ENCODE measurements around the gene UTP4.

Gene UTP4

GRCh38 chr16:69110406-69110805 lies 22.0 kb upstream of the UTP4 start:
- Histone ChIP-seq H3K9ac (ENCODE audit: low read length in 5 of 5) (no peak overlapping the region), H3K27ac (ENCODE audit: low read depth, low read length) (no peak overlapping the region), H3K27me3 (ENCODE audit: control insufficient read depth in 5 of 5, insufficient read depth in 4 of 5, low read length in 5 of 5) (peaks cover 0 to 12% (median 3%) of the 10 kb centered on the region in 5 donors), H3K4me1 (ENCODE audit: control insufficient read depth in 5 of 5, insufficient read depth in 5 of 5, low read length in 5 of 5) (peaks cover 3 to 45% (median 28%) of the 10 kb centered on the region in 5 donors), H3K36me3 (ENCODE audit: control insufficient read depth in 5 of 5, insufficient read depth in 5 of 5, low read length in 5 of 5) (peaks cover 0 to 52% (median 40%) of the 10 kb centered on the region in 5 donors), H3K9me3 (ENCODE audit: control insufficient read depth in 5 of 5, low read length in 5 of 5) (no peaks in the 10 kb centered on the region), H3K4me3 (ENCODE audit: low read depth in 1 of 5, low read length in 5 of 5) (no peak overlapping the region)

GRCh38 chr16:69111216-69111875 lies 21.1 kb upstream of the UTP4 start:
- Histone ChIP-seq H3K9me3 (ENCODE audit: control insufficient read depth in 5 of 5, low read length in 5 of 5) (no peaks in the 10 kb centered on the region), H3K27me3 (ENCODE audit: control insufficient read depth in 5 of 5, insufficient read depth in 4 of 5, low read length in 5 of 5) (peaks cover 0 to 10% (median 3%) of the 10 kb centered on the region in 5 donors), H3K36me3 (ENCODE audit: control insufficient read depth in 5 of 5, insufficient read depth in 5 of 5, low read length in 5 of 5) (peaks cover 0 to 57% (median 44%) of the 10 kb centered on the region in 5 donors), H3K4me3 (ENCODE audit: low read depth in 1 of 5, low read length in 5 of 5) (no peak overlapping the region), H3K27ac (ENCODE audit: low read depth, low read length) (no peak overlapping the region), H3K9ac (ENCODE audit: low read length in 5 of 5) (no peak overlapping the region), H3K4me1 (ENCODE audit: control insufficient read depth in 5 of 5, insufficient read depth in 5 of 5, low read length in 5 of 5) (peaks cover under 1 to 49% (median 27%) of the 10 kb centered on the region in 5 donors)

- peaks cover 4 to 49% (median 27%) of the 10 kb centered on the region in 5 donors for H3K4me1 ChIP-seq (ENCODE audit: control insufficient read depth in 5 of 5, insufficient read depth in 5 of 5, low read length in 5 of 5)
- H3K4me3 ChIP-seq (ENCODE audit: low read depth in 1 of 5, low read length in 5 of 5), result no peak overlapping the region
- peaks cover 0 to 8% (median 0%) of the 10 kb centered on the region in 5 donors for H3K27me3 ChIP-seq (ENCODE audit: control insufficient read depth in 5 of 5, insufficient read depth in 4 of 5, low read length in 5 of 5)
- H3K9ac ChIP-seq (ENCODE audit: low read length in 5 of 5), result peak overlapping the region in 1 of 5 donors; percentile 8
- peaks cover 0 to 59% (median 44%) of the 10 kb centered on the region in 5 donors for H3K36me3 ChIP-seq (ENCODE audit: control insufficient read depth in 5 of 5, insufficient read depth in 5 of 5, low read length in 5 of 5)
- no peaks in the 10 kb centered on the region for H3K9me3 ChIP-seq (ENCODE audit: control insufficient read depth in 5 of 5, low read length in 5 of 5)
- no peak overlapping the region for H3K27ac ChIP-seq (ENCODE audit: low read depth, low read length)
Measured at GRCh38 chr16:69111876-69112230, 20.6 kb upstream of the UTP4 start.

DNA sequence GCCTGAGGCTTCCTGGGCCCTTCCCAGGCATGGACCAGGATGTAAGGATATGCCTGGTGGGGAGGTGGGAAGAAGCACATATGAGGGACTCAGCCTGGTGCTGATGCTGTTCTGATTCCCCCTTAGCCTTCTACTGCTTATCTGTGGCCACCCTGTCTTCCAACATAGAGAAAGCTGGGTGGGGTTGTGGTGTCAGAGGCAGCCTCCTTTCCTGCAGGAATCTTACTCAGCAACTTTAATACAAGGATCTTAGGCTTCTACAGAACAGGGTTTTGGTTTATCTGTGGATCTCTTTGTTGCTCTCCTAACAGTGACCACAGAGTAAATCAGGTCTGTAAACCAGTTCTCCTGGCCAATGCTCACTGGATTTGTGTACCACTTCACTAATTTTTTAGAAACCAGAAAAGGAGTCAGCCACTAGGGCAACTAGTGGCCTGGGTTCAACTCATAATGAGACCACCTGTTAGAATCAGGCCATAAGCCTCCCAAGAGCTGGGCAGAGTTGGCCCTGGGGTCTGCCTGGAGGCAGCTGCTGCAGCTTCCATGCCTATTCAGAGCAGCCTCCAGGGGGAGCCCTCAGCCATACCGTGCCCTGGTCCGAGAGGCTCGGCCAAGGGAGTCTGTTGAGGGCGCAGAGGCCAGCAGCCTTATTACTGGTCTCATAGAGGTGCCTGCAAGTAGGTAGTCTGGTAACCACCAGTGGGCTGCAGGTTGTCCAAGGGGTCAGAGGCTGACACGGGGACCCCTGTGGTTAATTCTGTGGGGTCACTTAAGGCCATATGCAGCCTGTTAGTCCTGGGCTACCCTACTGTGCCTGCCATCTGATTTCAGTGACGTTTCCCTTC lies 19.9 kb upstream of the UTP4 start:
- Histone ChIP-seq H3K4me1 (ENCODE audit: control insufficient read depth in 5 of 5, insufficient read depth in 5 of 5, low read length in 5 of 5) (peaks cover 5 to 49% (median 27%) of the 10 kb centered on the region in 5 donors), H3K27ac (ENCODE audit: low read depth, low read length) (no peak overlapping the region), H3K36me3 (ENCODE audit: control insufficient read depth in 5 of 5, insufficient read depth in 5 of 5, low read length in 5 of 5) (peaks cover 0 to 61% (median 44%) of the 10 kb centered on the region in 5 donors), H3K9ac (ENCODE audit: low read length in 5 of 5) (peak overlapping the region in 1 of 5 donors; percentile 8), H3K4me3 (ENCODE audit: low read depth in 1 of 5, low read length in 5 of 5) (no peak overlapping the region), H3K27me3 (ENCODE audit: control insufficient read depth in 5 of 5, insufficient read depth in 4 of 5, low read length in 5 of 5) (peaks cover 0 to 2% (median 0%) of the 10 kb centered on the region in 5 donors), H3K9me3 (ENCODE audit: control insufficient read depth in 5 of 5, low read length in 5 of 5) (no peaks in the 10 kb centered on the region)

- H3K4me3 ChIP-seq (ENCODE audit: low read depth in 1 of 5, low read length in 5 of 5), result no peak overlapping the region
- H3K36me3 ChIP-seq (ENCODE audit: control insufficient read depth in 5 of 5, insufficient read depth in 5 of 5, low read length in 5 of 5), result peaks cover 2 to 66% (median 50%) of the 10 kb centered on the region in 5 donors
- peaks cover 0 to 1% (median 0%) of the 10 kb centered on the region in 5 donors for H3K27me3 ChIP-seq (ENCODE audit: control insufficient read depth in 5 of 5, insufficient read depth in 4 of 5, low read length in 5 of 5)
- no peak overlapping the region for H3K27ac ChIP-seq (ENCODE audit: low read depth, low read length)
- no peak overlapping the region for H3K9ac ChIP-seq (ENCODE audit: low read length in 5 of 5)
- H3K4me1 ChIP-seq (ENCODE audit: control insufficient read depth in 5 of 5, insufficient read depth in 5 of 5, low read length in 5 of 5), result peaks cover 5 to 49% (median 21%) of the 10 kb centered on the region in 5 donors
- H3K9me3 ChIP-seq (ENCODE audit: control insufficient read depth in 5 of 5, low read length in 5 of 5), result no peaks in the 10 kb centered on the region
Measured at GRCh38 chr16:69113216-69113615, 19.2 kb upstream of the UTP4 start.

- H3K4me1 ChIP-seq (ENCODE audit: control insufficient read depth in 5 of 5, insufficient read depth in 5 of 5, low read length in 5 of 5), result peaks cover 5 to 54% (median 28%) of the 10 kb centered on the region in 5 donors
- H3K9me3 ChIP-seq (ENCODE audit: control insufficient read depth in 5 of 5, low read length in 5 of 5), result no peaks in the 10 kb centered on the region
- H3K36me3 ChIP-seq (ENCODE audit: control insufficient read depth in 5 of 5, insufficient read depth in 5 of 5, low read length in 5 of 5), result peaks cover 4 to 71% (median 56%) of the 10 kb centered on the region in 5 donors
- H3K27ac ChIP-seq (ENCODE audit: low read depth, low read length), result no peak overlapping the region
- H3K27me3 ChIP-seq (ENCODE audit: control insufficient read depth in 5 of 5, insufficient read depth in 4 of 5, low read length in 5 of 5), result no peaks in the 10 kb centered on the region
- no peak overlapping the region for H3K4me3 ChIP-seq (ENCODE audit: low read depth in 1 of 5, low read length in 5 of 5)
- H3K9ac ChIP-seq (ENCODE audit: low read length in 5 of 5), result no peak overlapping the region
Measured at GRCh38 chr16:69114346-69114975, 18.0 kb upstream of the UTP4 start.

- H3K27me3 ChIP-seq (ENCODE audit: control insufficient read depth in 5 of 5, insufficient read depth in 4 of 5, low read length in 5 of 5), result no peaks in the 10 kb centered on the region
- H3K36me3 ChIP-seq (ENCODE audit: control insufficient read depth in 5 of 5, insufficient read depth in 5 of 5, low read length in 5 of 5), result peaks cover 4 to 71% (median 56%) of the 10 kb centered on the region in 5 donors
- H3K9ac ChIP-seq (ENCODE audit: low read length in 5 of 5), result no peak overlapping the region
- peaks cover 5 to 54% (median 28%) of the 10 kb centered on the region in 5 donors for H3K4me1 ChIP-seq (ENCODE audit: control insufficient read depth in 5 of 5, insufficient read depth in 5 of 5, low read length in 5 of 5)
- H3K9me3 ChIP-seq (ENCODE audit: control insufficient read depth in 5 of 5, low read length in 5 of 5), result no peaks in the 10 kb centered on the region
- no peak overlapping the region for H3K4me3 ChIP-seq (ENCODE audit: low read depth in 1 of 5, low read length in 5 of 5)
- no peak overlapping the region for H3K27ac ChIP-seq (ENCODE audit: low read depth, low read length)
Measured at GRCh38 chr16:69114976-69115355, 17.5 kb upstream of the UTP4 start.

GRCh38 chr16:69115361-69115760 lies 17.1 kb upstream of the UTP4 start:
- no peak overlapping the region for H3K9ac ChIP-seq (ENCODE audit: low read length in 5 of 5)

GRCh38 chr16:69115837-69116236 lies 16.6 kb upstream of the UTP4 start:
- Histone ChIP-seq H3K27me3 (ENCODE audit: control insufficient read depth in 5 of 5, insufficient read depth in 4 of 5, low read length in 5 of 5) (no peaks in the 10 kb centered on the region), H3K4me3 (ENCODE audit: low read depth in 1 of 5, low read length in 5 of 5) (no peak overlapping the region), H3K36me3 (ENCODE audit: control insufficient read depth in 5 of 5, insufficient read depth in 5 of 5, low read length in 5 of 5) (peaks cover 4 to 73% (median 58%) of the 10 kb centered on the region in 5 donors), H3K27ac (ENCODE audit: low read depth, low read length) (no peak overlapping the region), H3K4me1 (ENCODE audit: control insufficient read depth in 5 of 5, insufficient read depth in 5 of 5, low read length in 5 of 5) (peaks cover 5 to 54% (median 28%) of the 10 kb centered on the region in 5 donors), H3K9me3 (ENCODE audit: control insufficient read depth in 5 of 5, low read length in 5 of 5) (no peaks in the 10 kb centered on the region), H3K9ac (ENCODE audit: low read length in 5 of 5) (no peak overlapping the region)

More at GRCh38 chr16:69115361-69115760, 17.1 kb upstream of the UTP4 start:
- peaks cover 5 to 54% (median 28%) of the 10 kb centered on the region in 5 donors for H3K4me1 ChIP-seq (ENCODE audit: control insufficient read depth in 5 of 5, insufficient read depth in 5 of 5, low read length in 5 of 5)
- H3K27me3 ChIP-seq (ENCODE audit: control insufficient read depth in 5 of 5, insufficient read depth in 4 of 5, low read length in 5 of 5), result no peaks in the 10 kb centered on the region
- no peak overlapping the region for H3K27ac ChIP-seq (ENCODE audit: low read depth, low read length)
- H3K36me3 ChIP-seq (ENCODE audit: control insufficient read depth in 5 of 5, insufficient read depth in 5 of 5, low read length in 5 of 5), result peaks cover 4 to 73% (median 58%) of the 10 kb centered on the region in 5 donors
- no peaks in the 10 kb centered on the region for H3K9me3 ChIP-seq (ENCODE audit: control insufficient read depth in 5 of 5, low read length in 5 of 5)
- no peak overlapping the region for H3K4me3 ChIP-seq (ENCODE audit: low read depth in 1 of 5, low read length in 5 of 5)
